GM23338 (cell line): ENCODE results near the gene MLLT3. TPM values are rescaled to one million over a fixed set of nuclear protein-coding genes. Genes with fewer than 3 reads are reported as not detected.

Source experiments
- ATAC-seq: fragments of 200-7000 bp; cut with Tn5 transposase; 3 replicates; pipeline ENCODE4 v1.9.1; 2020
- DNase-seq: peaks from one replicate; pipeline ENCODE4 v3.0.0-alpha.2; 2015; ENCODE audit warnings: low spot score
- H2AFZ ChIP-seq: fragments of 200-600 bp; sonication (generic); 2 replicates; pipeline ENCODE4 v1.8.0; 2016; ENCODE audit warnings: antibody characterized with exemption, mild to moderate bottlenecking, moderate library complexity
- H3F3A ChIP-seq: fragments of 200-600 bp; sonication (generic); replicated peaks from 2 replicates; pipeline ENCODE4 v1.8.0; 2017; ENCODE audit warnings: antibody characterized with exemption, mixed run types, low read depth
- H3K27ac ChIP-seq: fragments of 200-600 bp; sonication (generic); 2 replicates; pipeline ENCODE4 v1.6.1; 2016; ENCODE audit warnings: low read depth
- H3K27me3 ChIP-seq: fragments of 200-600 bp; sonication (generic); 2 replicates; pipeline ENCODE4 v1.8.0; 2016; ENCODE audit warnings: mild to moderate bottlenecking, mixed run types, moderate library complexity; ENCODE audit not compliant: insufficient read depth
- H3K36me3 ChIP-seq: fragments of 200-600 bp; sonication (generic); 2 replicates; pipeline ENCODE4 v1.8.0; 2016; ENCODE audit warnings: mild to moderate bottlenecking; ENCODE audit not compliant: insufficient read depth
- H3K4me1 ChIP-seq: fragments of 200-600 bp; sonication (generic); 2 replicates; pipeline ENCODE4 v1.8.0; 2016; ENCODE audit warnings: mild to moderate bottlenecking, moderate library complexity; ENCODE audit not compliant: insufficient read depth
- H3K4me2 ChIP-seq: fragments of 200-600 bp; sonication (generic); 2 replicates; pipeline ENCODE4 v1.7.1; 2017; ENCODE audit warnings: mixed run types
- H3K4me3 ChIP-seq: fragments of 200-600 bp; sonication (generic); 2 replicates; pipeline ENCODE4 v1.6.1; 2016; ENCODE audit warnings: mixed run types
- H3K79me2 ChIP-seq: fragments of 200-600 bp; sonication (generic); replicated peaks from 2 replicates; pipeline ENCODE4 v1.8.0; 2017; ENCODE audit warnings: mild to moderate bottlenecking; ENCODE audit not compliant: insufficient read depth
- H3K9me2 ChIP-seq: fragments of 200-600 bp; sonication (generic); 2 replicates; pipeline ENCODE4 v1.8.0; 2017; ENCODE audit not compliant: insufficient read depth
- H4K20me1 ChIP-seq: fragments of 200-600 bp; sonication (generic); replicated peaks from 2 replicates; pipeline ENCODE4 v1.8.0; 2017; ENCODE audit warnings: mild to moderate bottlenecking; ENCODE audit not compliant: insufficient read depth
- H3K27ac Mint-ChIP-seq: 2 replicates; pipeline ENCODE4 v1.8.0; 2020; ENCODE audit warnings: inconsistent platforms, mild to moderate bottlenecking, moderate library complexity, mixed read lengths
- H3K27me3 Mint-ChIP-seq: 3 replicates; pipeline ENCODE4 v1.8.0; 2022; ENCODE audit warnings: low read depth, mild to moderate bottlenecking, moderate library complexity, mixed read lengths, inconsistent platforms; ENCODE audit not compliant: insufficient read depth, poor library complexity
- H3K36me3 Mint-ChIP-seq: 3 replicates; pipeline ENCODE4 v1.8.0; 2021; ENCODE audit warnings: low read depth, mild to moderate bottlenecking, inconsistent platforms, moderate library complexity, mixed read lengths
- H3K4me1 Mint-ChIP-seq: 3 replicates; pipeline ENCODE4 v1.8.0; 2020; ENCODE audit warnings: mild to moderate bottlenecking, inconsistent platforms, mixed read lengths
- H3K4me3 Mint-ChIP-seq: 3 replicates; pipeline ENCODE4 v1.8.0; 2021; ENCODE audit warnings: moderate library complexity, mild to moderate bottlenecking, inconsistent platforms, mixed read lengths
- H3K9me3 Mint-ChIP-seq: 3 replicates; pipeline ENCODE4 v1.8.0; 2020; ENCODE audit warnings: moderate library complexity, mild to moderate bottlenecking, inconsistent platforms, mixed read lengths
- CREB1 ChIP-seq: fragments of 250-450 bp; sonication (Bioruptor Pico); IDR thresholded peaks from 2 replicates; pipeline ENCODE4 v1.5.0; 2020; ENCODE audit warnings: low read depth, mild to moderate bottlenecking, moderate library complexity
- EZH2phosphoT487 ChIP-seq: fragments of 200-600 bp; sonication (generic); IDR thresholded peaks from one replicate; pipeline ENCODE4 v1.8.1; 2018; ENCODE audit warnings: antibody characterized with exemption; ENCODE audit not compliant: unreplicated experiment
- POLR2AphosphoS5 ChIP-seq: IDR thresholded peaks from 2 replicates; pipeline ENCODE4 v1.6.1; 2016; ENCODE audit warnings: antibody characterized with exemption, low read depth
- ZNF114 ChIP-seq: fragments of 250-450 bp; sonication (Bioruptor Pico); IDR thresholded peaks from 2 replicates; pipeline ENCODE4 v1.5.0; 2020; ENCODE audit warnings: mild to moderate bottlenecking, moderate library complexity
- polyA plus RNA-seq: library from polyadenylated mRNA; unstranded; fragments of >200 nt; fragmentation: Nextera tagmentation; extraction: Ambion mirVana; gene quantifications from 2 replicates; pipeline ENCODE4 v1.2.1, GENCODE V29; 2016
- total RNA-seq: library from RNA; depleted of rRNA; stranded (reverse); fragments of >200 nt; shearing (Covaris generic); gene quantifications from 2 replicates; pipeline ENCODE4 v1.2.3, GENCODE V29; 2014
- TF ChIP-seq, protein P1 (sequence below): IDR thresholded peaks from one replicate; pipeline ENCODE4 v1.6.1; 2018; ENCODE audit warnings: antibody characterized with exemption; ENCODE audit not compliant: unreplicated experiment
- TF ChIP-seq, protein P2 (sequence below): IDR thresholded peaks from 2 replicates; pipeline ENCODE4 v1.6.1; 2016; ENCODE audit warnings: antibody characterized with exemption

Gene MLLT3
- total and polyA plus RNA-seq, 2 experiments from 2014 or later = 7.5 to 9.5 TPM

- TF ChIP-seq, protein P1, sequence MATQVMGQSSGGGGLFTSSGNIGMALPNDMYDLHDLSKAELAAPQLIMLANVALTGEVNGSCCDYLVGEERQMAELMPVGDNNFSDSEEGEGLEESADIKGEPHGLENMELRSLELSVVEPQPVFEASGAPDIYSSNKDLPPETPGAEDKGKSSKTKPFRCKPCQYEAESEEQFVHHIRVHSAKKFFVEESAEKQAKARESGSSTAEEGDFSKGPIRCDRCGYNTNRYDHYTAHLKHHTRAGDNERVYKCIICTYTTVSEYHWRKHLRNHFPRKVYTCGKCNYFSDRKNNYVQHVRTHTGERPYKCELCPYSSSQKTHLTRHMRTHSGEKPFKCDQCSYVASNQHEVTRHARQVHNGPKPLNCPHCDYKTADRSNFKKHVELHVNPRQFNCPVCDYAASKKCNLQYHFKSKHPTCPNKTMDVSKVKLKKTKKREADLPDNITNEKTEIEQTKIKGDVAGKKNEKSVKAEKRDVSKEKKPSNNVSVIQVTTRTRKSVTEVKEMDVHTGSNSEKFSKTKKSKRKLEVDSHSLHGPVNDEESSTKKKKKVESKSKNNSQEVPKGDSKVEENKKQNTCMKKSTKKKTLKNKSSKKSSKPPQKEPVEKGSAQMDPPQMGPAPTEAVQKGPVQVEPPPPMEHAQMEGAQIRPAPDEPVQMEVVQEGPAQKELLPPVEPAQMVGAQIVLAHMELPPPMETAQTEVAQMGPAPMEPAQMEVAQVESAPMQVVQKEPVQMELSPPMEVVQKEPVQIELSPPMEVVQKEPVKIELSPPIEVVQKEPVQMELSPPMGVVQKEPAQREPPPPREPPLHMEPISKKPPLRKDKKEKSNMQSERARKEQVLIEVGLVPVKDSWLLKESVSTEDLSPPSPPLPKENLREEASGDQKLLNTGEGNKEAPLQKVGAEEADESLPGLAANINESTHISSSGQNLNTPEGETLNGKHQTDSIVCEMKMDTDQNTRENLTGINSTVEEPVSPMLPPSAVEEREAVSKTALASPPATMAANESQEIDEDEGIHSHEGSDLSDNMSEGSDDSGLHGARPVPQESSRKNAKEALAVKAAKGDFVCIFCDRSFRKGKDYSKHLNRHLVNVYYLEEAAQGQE = no peak
- no peak for TF ChIP-seq ZNF114 (CRISPR knock-in tag)
Measured at GRCh38 chr9:20473515-20474013, 148.7 kb downstream of the MLLT3 start (continued).

DNA sequence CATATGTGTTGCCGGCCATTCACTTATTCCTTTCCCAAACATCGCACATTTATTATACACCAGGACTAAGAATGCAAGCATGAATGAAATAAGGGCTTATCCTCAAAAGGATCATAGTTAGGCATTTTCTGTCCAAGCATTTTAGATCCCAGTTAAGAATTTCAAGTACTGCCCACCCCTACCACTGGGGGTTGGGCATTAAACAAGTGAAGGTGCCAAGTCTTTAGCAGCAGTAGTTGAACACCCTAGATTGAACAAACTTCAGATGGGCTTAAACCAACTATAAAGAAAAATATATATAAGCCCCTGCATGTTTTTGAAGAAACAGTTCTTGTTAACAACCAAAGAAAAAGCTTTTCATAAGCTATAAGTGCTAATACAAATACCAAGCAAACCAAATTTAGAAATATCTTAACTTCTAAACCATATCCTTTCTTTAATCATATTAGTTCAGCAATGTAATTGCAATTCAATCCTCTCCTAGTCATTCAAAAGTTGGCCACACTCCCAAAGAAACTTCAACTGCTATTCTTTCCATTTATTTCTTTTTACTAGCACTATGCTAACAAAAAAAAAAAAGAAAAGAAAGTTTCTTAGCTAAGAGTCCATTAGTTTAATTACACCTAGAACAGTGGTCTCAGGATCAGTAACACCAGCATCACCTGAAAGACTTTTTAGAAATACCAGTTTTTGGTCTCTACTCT lies 149.8 kb downstream of the MLLT3 start:
- Histone ChIP-seq H3K36me3 (no peaks in the 10 kb centered on the region), H3K9me2 (no peaks in the 10 kb centered on the region), H4K20me1 (no peaks in the 10 kb centered on the region), H2AFZ (no peak overlapping the region), H3K4me3 (no peak overlapping the region), H3F3A (no peaks in the 10 kb centered on the region), H3K27me3 (no peaks in the 10 kb centered on the region), H3K4me2 (no peak overlapping the region), H3K4me1 (peaks cover 9% of the 10 kb centered on the region), H3K79me2 (no peaks in the 10 kb centered on the region), H3K27ac (no peak overlapping the region)
- no peaks in the 10 kb centered on the region for H3K9me3 Mint-ChIP-seq
- H3K4me3 Mint-ChIP-seq = no peak overlapping the region
- DNase-seq (no peak), ATAC-seq (no peak)
- H3K27ac Mint-ChIP-seq = no peak overlapping the region
- H3K27me3 Mint-ChIP-seq = no peaks in the 10 kb centered on the region
- peaks cover 12% of the 10 kb centered on the region for H3K4me1 Mint-ChIP-seq
- H3K36me3 Mint-ChIP-seq = no peaks in the 10 kb centered on the region
- TF ChIP-seq POLR2AphosphoS5 = no peak
- TF ChIP-seq, protein P1 = no peak
- TF ChIP-seq ZNF114 (CRISPR knock-in tag) = no peak
- TF ChIP-seq, protein P2, sequence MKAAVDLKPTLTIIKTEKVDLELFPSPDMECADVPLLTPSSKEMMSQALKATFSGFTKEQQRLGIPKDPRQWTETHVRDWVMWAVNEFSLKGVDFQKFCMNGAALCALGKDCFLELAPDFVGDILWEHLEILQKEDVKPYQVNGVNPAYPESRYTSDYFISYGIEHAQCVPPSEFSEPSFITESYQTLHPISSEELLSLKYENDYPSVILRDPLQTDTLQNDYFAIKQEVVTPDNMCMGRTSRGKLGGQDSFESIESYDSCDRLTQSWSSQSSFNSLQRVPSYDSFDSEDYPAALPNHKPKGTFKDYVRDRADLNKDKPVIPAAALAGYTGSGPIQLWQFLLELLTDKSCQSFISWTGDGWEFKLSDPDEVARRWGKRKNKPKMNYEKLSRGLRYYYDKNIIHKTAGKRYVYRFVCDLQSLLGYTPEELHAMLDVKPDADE = no peak
- TF ChIP-seq EZH2phosphoT487 = no peak
- no peak for TF ChIP-seq CREB1 (CRISPR knock-in tag)
